K562 (cell line): ENCODE data around the gene AKT2. TPM values are rescaled to one million over a fixed set of nuclear protein-coding genes. Genes with fewer than 3 reads are reported as not detected.

Experiments
- ARHGAP35 ChIP-seq: fragments of 450-650 bp; IDR thresholded peaks from 2 replicates; pipeline ENCODE4 v1.6.1; 2018; ENCODE audit not compliant: partially characterized antibody
- ARID4B ChIP-seq: sonication (generic); formaldehyde crosslinking; IDR thresholded peaks from 2 replicates; pipeline ENCODE4 v1.8.0; 2022; ENCODE audit warnings: mild to moderate bottlenecking, missing genetic modification reagents
- BRF2 ChIP-seq: IDR thresholded peaks from 3 replicates; pipeline ENCODE4 v1.6.1; 2011; ENCODE audit warnings: borderline replicate concordance, mild to moderate bottlenecking; ENCODE audit not compliant: insufficient read length, insufficient read depth
- CAMTA2 ChIP-seq: fragments of 250-450 bp; sonication (Bioruptor Pico); conservative IDR thresholded peaks from 2 replicates; pipeline ENCODE4 v1.5.1; 2022
- CREB5 ChIP-seq: fragments of 250-450 bp; sonication (Bioruptor Pico); IDR thresholded peaks from 2 replicates; pipeline ENCODE4 v1.5.0; 2020; ENCODE audit warnings: mild to moderate bottlenecking
- ETS2 ChIP-seq: IDR thresholded peaks from 2 replicates; pipeline ENCODE4 v1.6.1; 2016; ENCODE audit warnings: borderline replicate concordance, missing genetic modification characterization, mild to moderate bottlenecking, moderate library complexity, missing compliant biosample characterization; ENCODE audit not compliant: poor library complexity, severe bottlenecking
- GTF2A2 ChIP-seq: IDR thresholded peaks from 2 replicates; pipeline ENCODE4 v1.6.1; 2016; ENCODE audit warnings: mild to moderate bottlenecking, missing genetic modification characterization, missing compliant biosample characterization
- HNRNPUL1 ChIP-seq: fragments of 200-400 bp; formaldehyde crosslinking; IDR thresholded peaks from 2 replicates; pipeline ENCODE4 v1.6.1; 2017; ENCODE audit warnings: low read length
- KAT7 ChIP-seq: sonication (generic); formaldehyde crosslinking; IDR thresholded peaks from 2 replicates; pipeline ENCODE4 v1.8.0; 2022; ENCODE audit warnings: missing genetic modification reagents, mild to moderate bottlenecking, borderline replicate concordance
- MTF1 ChIP-seq: fragments of 250-450 bp; sonication (Bioruptor Pico); IDR thresholded peaks from 2 replicates; pipeline ENCODE4 v1.9.0; 2021; ENCODE audit warnings: moderate library complexity, mild to moderate bottlenecking, inconsistent platforms, borderline replicate concordance
- PPARD ChIP-seq: fragments of 250-450 bp; sonication (Bioruptor Pico); IDR thresholded peaks from 2 replicates; pipeline ENCODE4 v1.8.0; 2022; ENCODE audit warnings: inconsistent platforms, mild to moderate bottlenecking, moderate library complexity
- ZFX ChIP-seq: sonication (generic); formaldehyde crosslinking; IDR thresholded peaks from 2 replicates; pipeline ENCODE4 v1.8.0; 2022; ENCODE audit warnings: mild to moderate bottlenecking, missing genetic modification reagents, moderate library complexity
- ZNF282 ChIP-seq: sonication (generic); formaldehyde crosslinking; IDR thresholded peaks from 2 replicates; pipeline ENCODE4 v1.8.1; 2023; ENCODE audit warnings: missing genetic modification reagents
- ZNF695 ChIP-seq: fragments of 450-650 bp; formaldehyde crosslinking; IDR thresholded peaks from 2 replicates; pipeline ENCODE4 v1.4.0; 2020; ENCODE audit warnings: mild to moderate bottlenecking, moderate library complexity
- polyA plus RNA-seq, 8 experiments: library from polyadenylated mRNA; depleted of rRNA in 4 of 8; stranded (reverse) in 5 of 8; unstranded in 3 of 8; fragments of >200 nt; fragmentation: Nextera tagmentation in 2 of 8; fragmentation: Illumina TruSeq in 1 of 8; extraction: Ambion mirVana in 2 of 8; extraction: Trizol in 1 of 8; gene quantifications; 2 replicates each; pipeline versions ENCODE4 v1.2.1 to v1.2.3, GENCODE V29; 2011 to 2014; ENCODE audit warnings: inconsistent platforms in 1 of 8, missing spikeins in 1 of 8
- total RNA-seq, 7 experiments: library from RNA; depleted of rRNA in 6 of 7; stranded (reverse); fragments of >200 nt in 6 of 7; fragmentation: Illumina TruSeq in 2 of 7; extraction: Trizol in 2 of 7; gene quantifications; 2 replicates each; pipeline versions ENCODE4 v1.2.1 to v1.2.3, GENCODE V29; 2011 to 2021; ENCODE audit warnings: low replicate concordance in 1 of 7
- TF ChIP-seq, protein P1 (sequence below): sonication (generic); formaldehyde crosslinking; IDR thresholded peaks from 2 replicates; pipeline ENCODE4 v1.8.0; 2023; ENCODE audit warnings: mild to moderate bottlenecking, missing genetic modification reagents

The AKT2 gene
- total and polyA plus RNA-seq, 9 of the 15 experiments (the other 6 are each of a cell fraction or from before 2014, with no cell fraction given), result 1.1 to 132 (median 67.7) TPM

DNA sequence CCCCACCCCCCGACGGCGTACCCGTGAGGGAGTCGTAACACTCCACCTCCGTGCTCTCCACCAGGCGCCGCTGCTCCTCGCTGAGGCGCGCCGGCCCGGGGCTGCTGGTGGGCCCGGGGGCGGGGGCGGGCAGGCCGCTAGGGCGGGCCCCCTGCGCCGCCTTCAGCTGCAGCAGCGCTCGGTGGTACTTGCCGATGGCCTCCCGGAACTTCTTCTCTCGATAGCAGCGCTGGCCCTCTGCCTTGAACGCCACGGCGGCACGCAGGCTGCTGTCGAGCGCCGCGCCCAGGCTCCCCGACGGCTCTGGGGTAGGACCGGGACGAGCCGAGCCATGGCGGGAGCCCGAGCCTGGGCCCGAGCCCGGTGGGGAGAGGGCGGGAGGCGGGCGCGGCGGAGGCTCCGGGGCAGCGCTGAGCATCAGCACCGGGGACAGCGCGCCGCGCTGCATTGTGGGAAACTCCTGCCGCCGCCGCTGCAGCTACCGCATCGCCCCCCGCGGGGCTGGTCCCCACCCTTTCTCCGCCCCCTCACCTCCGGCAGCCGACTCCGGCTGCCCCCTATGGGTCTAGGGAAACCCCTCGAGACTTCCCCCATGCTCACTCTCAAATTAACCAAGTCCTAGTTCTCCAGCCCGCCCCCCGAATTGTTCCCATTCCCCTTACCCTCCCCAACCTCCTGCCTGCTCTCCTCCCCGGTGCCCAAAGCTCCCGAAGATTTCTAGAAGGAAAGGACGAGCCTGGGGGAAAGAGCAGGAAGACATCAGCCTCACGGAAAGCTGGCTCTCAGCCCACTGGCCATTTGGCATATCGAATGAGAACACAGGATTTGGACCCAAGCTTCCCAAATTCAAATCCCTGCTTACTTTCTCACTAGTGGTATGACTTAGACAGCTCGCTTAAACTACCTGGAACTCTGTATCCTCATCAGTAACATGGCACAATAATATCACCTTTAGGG is 66.9 kb downstream of the AKT2 start, which contains the start of gene TTC9B (continued):
- TF ChIP-seq KAT7, result no peak
- no peak; the same call in 1 of the 2 replicates for TF ChIP-seq ZNF282
- TF ChIP-seq ZNF695 (CRISPR knock-in tag), result no peak
- TF ChIP-seq, protein P1, sequence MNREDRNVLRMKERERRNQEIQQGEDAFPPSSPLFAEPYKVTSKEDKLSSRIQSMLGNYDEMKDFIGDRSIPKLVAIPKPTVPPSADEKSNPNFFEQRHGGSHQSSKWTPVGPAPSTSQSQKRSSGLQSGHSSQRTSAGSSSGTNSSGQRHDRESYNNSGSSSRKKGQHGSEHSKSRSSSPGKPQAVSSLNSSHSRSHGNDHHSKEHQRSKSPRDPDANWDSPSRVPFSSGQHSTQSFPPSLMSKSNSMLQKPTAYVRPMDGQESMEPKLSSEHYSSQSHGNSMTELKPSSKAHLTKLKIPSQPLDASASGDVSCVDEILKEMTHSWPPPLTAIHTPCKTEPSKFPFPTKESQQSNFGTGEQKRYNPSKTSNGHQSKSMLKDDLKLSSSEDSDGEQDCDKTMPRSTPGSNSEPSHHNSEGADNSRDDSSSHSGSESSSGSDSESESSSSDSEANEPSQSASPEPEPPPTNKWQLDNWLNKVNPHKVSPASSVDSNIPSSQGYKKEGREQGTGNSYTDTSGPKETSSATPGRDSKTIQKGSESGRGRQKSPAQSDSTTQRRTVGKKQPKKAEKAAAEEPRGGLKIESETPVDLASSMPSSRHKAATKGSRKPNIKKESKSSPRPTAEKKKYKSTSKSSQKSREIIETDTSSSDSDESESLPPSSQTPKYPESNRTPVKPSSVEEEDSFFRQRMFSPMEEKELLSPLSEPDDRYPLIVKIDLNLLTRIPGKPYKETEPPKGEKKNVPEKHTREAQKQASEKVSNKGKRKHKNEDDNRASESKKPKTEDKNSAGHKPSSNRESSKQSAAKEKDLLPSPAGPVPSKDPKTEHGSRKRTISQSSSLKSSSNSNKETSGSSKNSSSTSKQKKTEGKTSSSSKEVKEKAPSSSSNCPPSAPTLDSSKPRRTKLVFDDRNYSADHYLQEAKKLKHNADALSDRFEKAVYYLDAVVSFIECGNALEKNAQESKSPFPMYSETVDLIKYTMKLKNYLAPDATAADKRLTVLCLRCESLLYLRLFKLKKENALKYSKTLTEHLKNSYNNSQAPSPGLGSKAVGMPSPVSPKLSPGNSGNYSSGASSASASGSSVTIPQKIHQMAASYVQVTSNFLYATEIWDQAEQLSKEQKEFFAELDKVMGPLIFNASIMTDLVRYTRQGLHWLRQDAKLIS (CRISPR knock-in tag), result no peak
- TF ChIP-seq ARID4B (CRISPR knock-in tag), result 0 out of 2 replicates have a peak, but pooled peaks have one; percentile 36
- no peak for TF ChIP-seq ARHGAP35
- no peak for TF ChIP-seq HNRNPUL1
- TF ChIP-seq ZFX, result peak; percentile 5; the same call in 1 of the 2 replicates
- no peak for TF ChIP-seq BRF2
- TF ChIP-seq ETS2 (tag), result no peak
- no peak for TF ChIP-seq CREB5
- TF ChIP-seq PPARD (CRISPR knock-in tag), result no peak
- TF ChIP-seq GTF2A2 (tag), result no peak
- no peak for TF ChIP-seq CAMTA2 (CRISPR knock-in tag)
- TF ChIP-seq MTF1 (CRISPR knock-in tag), result no peak
